ENCODE results near the gene KAT6B.

KAT6B gene

DNA sequence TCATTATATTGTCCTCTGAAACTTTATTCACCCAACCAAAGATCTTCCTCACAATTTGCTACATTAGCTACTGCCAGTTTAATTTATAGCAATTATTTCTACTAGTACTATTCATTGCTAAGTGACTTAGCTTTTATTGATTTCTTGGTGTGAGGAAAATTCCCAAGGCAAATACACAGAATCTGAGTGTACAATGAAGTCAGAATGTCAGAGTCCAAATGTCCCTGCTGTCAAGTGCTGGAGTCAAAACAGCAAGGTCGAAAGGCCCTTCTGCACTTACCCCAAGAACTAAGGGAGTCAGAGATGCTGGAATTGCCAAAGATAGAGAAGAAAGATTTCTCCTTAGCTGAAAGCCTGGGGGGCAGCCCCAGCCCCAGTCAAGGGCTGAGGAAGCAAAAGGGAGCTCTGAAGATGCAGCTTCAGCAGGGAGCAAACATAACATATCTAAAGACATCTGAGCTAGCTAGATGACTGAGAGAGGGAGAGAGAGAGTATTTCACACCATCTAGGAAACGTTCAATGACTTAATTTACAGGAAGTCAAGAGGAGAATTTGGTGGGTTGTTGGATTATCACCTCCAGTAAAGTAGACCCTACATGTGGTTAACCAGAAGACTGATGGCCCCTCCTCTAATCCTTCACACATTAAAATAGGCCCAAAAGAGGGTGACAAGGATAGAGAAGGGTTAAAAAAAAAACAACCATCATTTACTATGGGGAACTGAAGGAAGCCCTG lies 248.5 kb downstream of the KAT6B start:
- no CpG with 5 or more reads among the region's 2 CpGs for WGBS (ENCODE audit: insufficient coverage, insufficient read length)
- no peaks in the 10 kb centered on the region for H3K27me3 ChIP-seq (ENCODE audit: control insufficient read depth, insufficient read depth, low read length)
- H3K4me1 ChIP-seq (ENCODE audit: control insufficient read depth, insufficient read depth, low read length) = 0 out of 2 replicates have a peak, but pooled peaks cover 1% of the 10 kb centered on the region
- no peak overlapping the region for H3K27ac ChIP-seq (ENCODE audit: low read length)
- no peak for DNase-seq (ENCODE audit: low read depth, low spot score)
- no peaks in the 10 kb centered on the region for H3K36me3 ChIP-seq (ENCODE audit: control insufficient read depth, insufficient read depth, low read length)
- H3K9me3 ChIP-seq (ENCODE audit: control insufficient read depth, insufficient read depth, low read length) = no peaks in the 10 kb centered on the region
- no peak overlapping the region for H3K4me3 ChIP-seq (ENCODE audit: low read length)

DNA sequence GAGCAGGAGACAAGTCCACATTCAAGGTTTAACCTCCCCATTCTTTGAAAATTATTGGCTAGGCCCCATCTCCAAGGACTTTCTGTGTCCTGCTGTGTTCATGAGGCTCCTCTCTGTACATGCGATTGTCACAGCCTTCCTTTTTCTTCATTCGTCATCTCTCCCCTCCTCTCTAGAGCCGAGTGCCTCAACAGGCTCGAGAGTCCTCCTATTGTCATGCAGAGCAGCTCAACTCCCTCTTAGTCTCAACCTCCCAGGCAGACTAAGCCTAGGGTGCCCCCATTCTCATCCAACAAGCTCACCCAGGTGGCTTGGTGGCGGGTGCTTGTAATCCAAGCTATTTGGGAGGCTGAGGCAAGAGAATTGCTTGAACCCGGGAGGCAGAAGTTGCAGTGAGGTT lies 249.9 kb downstream of the KAT6B start:
- no peak for DNase-seq (ENCODE audit: low read depth, low spot score)
- Histone ChIP-seq H3K36me3 (ENCODE audit: control insufficient read depth, insufficient read depth, low read length) (no peaks in the 10 kb centered on the region), H3K27me3 (ENCODE audit: control insufficient read depth, insufficient read depth, low read length) (no peaks in the 10 kb centered on the region), H3K4me3 (ENCODE audit: low read length) (no peak overlapping the region), H3K27ac (ENCODE audit: low read length) (no peak overlapping the region), H3K9me3 (ENCODE audit: control insufficient read depth, insufficient read depth, low read length) (no peaks in the 10 kb centered on the region), H3K4me1 (ENCODE audit: control insufficient read depth, insufficient read depth, low read length) (0 out of 2 replicates have a peak, but pooled peaks cover 1% of the 10 kb centered on the region)
- WGBS (ENCODE audit: insufficient coverage, insufficient read length) = no CpG with 5 or more reads among the region's 6 CpGs

DNA sequence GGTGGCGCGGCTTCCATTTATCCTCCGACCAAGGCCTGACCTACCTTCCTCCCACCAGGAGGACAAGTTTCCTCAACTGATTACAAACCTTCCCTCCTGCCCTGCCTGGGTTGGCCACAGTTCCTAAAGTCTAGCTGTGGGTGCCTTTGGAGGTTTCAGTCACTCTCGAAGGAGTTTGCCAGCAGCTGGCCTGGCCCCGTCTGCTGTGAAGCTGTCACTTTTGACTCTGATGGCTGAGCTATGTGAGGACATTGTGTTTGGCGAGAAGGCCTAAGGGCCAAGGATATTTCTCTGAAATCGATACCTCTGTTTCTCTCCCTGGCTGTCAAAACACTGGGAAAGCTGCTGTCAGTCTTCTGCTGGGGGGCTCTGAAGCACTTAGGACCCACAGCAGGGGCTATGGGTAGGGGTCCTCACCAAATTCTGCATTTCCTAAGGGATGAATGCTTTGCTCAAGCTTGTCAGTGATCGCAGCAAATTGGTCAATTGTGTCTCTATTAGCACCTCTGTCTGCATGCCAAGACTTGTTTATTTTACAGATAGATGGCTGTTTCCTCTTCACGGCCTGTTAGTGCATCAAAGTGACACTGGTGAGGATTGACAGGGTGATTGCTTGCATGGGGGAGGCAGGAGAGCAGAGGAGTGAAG lies 253.2 kb downstream of the KAT6B start:
- H3K27ac ChIP-seq (ENCODE audit: low read length) = no peak overlapping the region

DNA sequence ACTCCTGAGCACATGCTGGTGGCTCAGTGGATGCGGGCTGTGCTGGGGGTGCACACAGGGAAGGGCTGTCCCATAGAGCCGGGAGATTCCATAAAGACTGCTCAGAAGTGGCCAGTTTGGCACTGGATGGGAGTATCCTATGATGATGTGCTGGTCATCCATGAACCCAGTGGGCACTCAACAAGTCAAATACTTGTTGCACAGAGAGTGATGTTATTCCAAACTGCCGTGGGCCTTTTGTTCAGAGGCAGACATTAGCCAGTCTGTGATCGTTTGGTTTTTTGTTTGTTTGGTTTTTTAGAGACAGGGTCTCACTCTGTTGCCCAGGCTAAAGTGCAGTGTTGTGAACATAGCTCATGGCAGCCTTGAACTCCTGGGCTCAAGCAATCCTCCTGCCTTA lies 254.2 kb downstream of the KAT6B start:
- WGBS (ENCODE audit: insufficient coverage, insufficient read length) = no CpG with 5 or more reads among the region's 4 CpGs
- no peak overlapping the region for H3K4me3 ChIP-seq (ENCODE audit: low read length)
- no peaks in the 10 kb centered on the region for H3K9me3 ChIP-seq (ENCODE audit: control insufficient read depth, insufficient read depth, low read length)
- no peaks in the 10 kb centered on the region for H3K27me3 ChIP-seq (ENCODE audit: control insufficient read depth, insufficient read depth, low read length)
- no peak for DNase-seq (ENCODE audit: low read depth, low spot score)
- no peaks in the 10 kb centered on the region for H3K36me3 ChIP-seq (ENCODE audit: control insufficient read depth, insufficient read depth, low read length)
- H3K4me1 ChIP-seq (ENCODE audit: control insufficient read depth, insufficient read depth, low read length) = 0 out of 2 replicates have a peak, but pooled peaks cover 1% of the 10 kb centered on the region
- no peak overlapping the region for H3K27ac ChIP-seq (ENCODE audit: low read length)

More for the DNA sequence above, 253.2 kb downstream of the KAT6B start:
- no peaks in the 10 kb centered on the region for H3K27me3 ChIP-seq (ENCODE audit: control insufficient read depth, insufficient read depth, low read length)
- H3K9me3 ChIP-seq (ENCODE audit: control insufficient read depth, insufficient read depth, low read length) = no peaks in the 10 kb centered on the region
- 0 out of 2 replicates have a peak, but pooled peaks cover 1% of the 10 kb centered on the region for H3K4me1 ChIP-seq (ENCODE audit: control insufficient read depth, insufficient read depth, low read length)
- no peak for DNase-seq (ENCODE audit: low read depth, low spot score)
- no CpG with 5 or more reads among the region's 9 CpGs for WGBS (ENCODE audit: insufficient coverage, insufficient read length)
- H3K36me3 ChIP-seq (ENCODE audit: control insufficient read depth, insufficient read depth, low read length) = no peaks in the 10 kb centered on the region
- H3K4me3 ChIP-seq (ENCODE audit: low read length) = no peak overlapping the region

DNA sequence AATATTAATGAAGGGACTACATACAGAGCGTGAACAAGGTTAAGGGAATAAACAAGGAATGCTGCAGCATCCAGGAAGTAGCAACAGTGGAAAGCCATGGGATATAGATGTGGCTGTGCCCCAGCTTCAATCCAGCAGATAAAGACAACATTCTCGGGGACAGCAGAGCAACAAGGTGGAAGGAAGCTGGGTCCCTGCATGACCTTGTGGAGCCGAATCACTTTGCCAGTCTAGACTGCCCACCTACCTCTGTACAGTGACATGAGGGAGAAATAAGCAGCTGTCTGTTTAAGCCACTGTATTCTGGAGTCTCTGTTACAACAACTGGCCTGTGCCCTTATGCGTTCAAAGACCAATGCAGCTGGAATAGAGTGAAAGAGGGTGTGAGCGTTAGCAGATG lies 255.0 kb downstream of the KAT6B start:
- Histone ChIP-seq H3K27ac (ENCODE audit: low read length) (no peak overlapping the region), H3K4me1 (ENCODE audit: control insufficient read depth, insufficient read depth, low read length) (0 out of 2 replicates have a peak, but pooled peaks cover 1% of the 10 kb centered on the region), H3K36me3 (ENCODE audit: control insufficient read depth, insufficient read depth, low read length) (no peaks in the 10 kb centered on the region), H3K27me3 (ENCODE audit: control insufficient read depth, insufficient read depth, low read length) (no peaks in the 10 kb centered on the region), H3K4me3 (ENCODE audit: low read length) (no peak overlapping the region), H3K9me3 (ENCODE audit: control insufficient read depth, insufficient read depth, low read length) (no peaks in the 10 kb centered on the region)
- DNase-seq (ENCODE audit: low read depth, low spot score) = no peak
- no CpG with 5 or more reads among the region's 5 CpGs for WGBS (ENCODE audit: insufficient coverage, insufficient read length)

All from iPS DF 6.9 (cell line).